ENCODE measurements around the gene SYN1.

The SYN1 gene

DNA sequence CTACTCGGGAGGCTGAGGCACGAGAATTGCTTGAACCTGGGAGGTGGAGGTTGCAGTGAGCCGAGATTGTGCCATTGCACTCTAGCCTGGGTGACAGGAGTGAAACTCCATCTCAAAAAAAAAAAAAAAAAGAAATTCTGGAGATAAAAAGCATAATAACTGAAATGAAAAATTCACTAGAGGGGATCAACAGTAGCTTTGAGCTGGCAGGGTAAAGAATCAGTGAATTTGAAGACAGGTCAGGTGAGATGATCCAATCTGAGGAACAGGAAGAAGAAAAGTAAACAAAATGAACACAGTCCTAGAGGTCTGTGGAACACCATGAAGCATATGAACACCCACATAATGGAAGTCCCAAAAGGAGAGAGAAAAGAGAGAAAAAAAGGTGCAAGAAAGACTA, 22.4 kb downstream of the SYN1 start:
- H3K4me3 ChIP-seq (ENCODE audit: low read length) = no peak overlapping the region
- no peak for DNase-seq (ENCODE audit: low read depth)
- TF ChIP-seq, protein P1, sequence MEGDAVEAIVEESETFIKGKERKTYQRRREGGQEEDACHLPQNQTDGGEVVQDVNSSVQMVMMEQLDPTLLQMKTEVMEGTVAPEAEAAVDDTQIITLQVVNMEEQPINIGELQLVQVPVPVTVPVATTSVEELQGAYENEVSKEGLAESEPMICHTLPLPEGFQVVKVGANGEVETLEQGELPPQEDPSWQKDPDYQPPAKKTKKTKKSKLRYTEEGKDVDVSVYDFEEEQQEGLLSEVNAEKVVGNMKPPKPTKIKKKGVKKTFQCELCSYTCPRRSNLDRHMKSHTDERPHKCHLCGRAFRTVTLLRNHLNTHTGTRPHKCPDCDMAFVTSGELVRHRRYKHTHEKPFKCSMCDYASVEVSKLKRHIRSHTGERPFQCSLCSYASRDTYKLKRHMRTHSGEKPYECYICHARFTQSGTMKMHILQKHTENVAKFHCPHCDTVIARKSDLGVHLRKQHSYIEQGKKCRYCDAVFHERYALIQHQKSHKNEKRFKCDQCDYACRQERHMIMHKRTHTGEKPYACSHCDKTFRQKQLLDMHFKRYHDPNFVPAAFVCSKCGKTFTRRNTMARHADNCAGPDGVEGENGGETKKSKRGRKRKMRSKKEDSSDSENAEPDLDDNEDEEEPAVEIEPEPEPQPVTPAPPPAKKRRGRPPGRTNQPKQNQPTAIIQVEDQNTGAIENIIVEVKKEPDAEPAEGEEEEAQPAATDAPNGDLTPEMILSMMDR (conservative IDR thresholded peaks at IDR 0.05; ENCODE audit: low read depth, low read length) = no peak

DNA sequence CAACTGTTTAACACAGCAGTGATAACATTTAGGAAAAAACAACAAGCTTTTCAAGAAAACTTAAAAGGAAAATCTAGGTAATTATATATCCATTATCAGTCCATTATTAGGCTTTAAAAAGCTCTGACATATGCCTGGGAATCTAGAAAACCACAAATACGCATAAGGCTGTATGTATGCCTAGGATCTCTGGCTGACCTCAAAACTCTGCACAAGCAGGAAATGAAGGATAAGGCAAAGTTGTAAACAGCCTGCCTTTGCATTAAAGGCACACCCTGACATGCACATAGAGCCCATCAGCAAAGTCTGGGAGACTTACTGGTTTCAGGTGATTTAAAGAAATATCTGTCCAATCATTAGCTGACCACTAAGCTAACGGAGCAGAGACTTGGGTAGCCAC, 23.4 kb downstream of the SYN1 start:
- no peak for DNase-seq (ENCODE audit: low read depth)
- TF ChIP-seq, protein P1 (conservative IDR thresholded peaks at IDR 0.05; ENCODE audit: low read depth, low read length) = no peak
- no peak overlapping the region for H3K4me3 ChIP-seq (ENCODE audit: low read length)

DNA sequence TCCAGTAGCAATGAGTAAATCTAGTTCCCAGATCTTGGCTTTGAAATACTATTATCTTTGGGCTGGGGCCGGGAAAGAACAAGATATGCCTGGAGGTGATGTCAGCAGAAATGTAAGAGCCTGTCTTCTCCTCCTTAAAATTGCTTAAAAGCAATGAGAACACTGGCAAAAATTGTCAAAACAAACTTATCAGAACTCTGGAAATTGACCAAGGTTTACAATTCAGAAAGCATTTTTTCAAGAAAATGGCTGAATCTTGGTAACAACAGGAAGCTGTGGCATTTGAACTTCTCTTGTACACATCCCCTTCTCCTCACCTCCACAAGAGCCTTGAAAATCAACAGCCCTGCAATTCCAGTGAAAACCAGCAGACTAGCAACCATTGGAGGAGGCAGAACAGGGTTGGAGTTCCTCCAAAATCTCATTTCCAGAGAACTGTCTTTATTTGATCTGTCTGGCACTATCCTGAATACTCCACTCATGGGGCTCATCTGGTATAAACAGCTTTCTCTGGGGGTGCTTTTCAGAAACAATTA, 23.9 kb downstream of the SYN1 start:
- TF ChIP-seq, protein P1 (conservative IDR thresholded peaks at IDR 0.05; ENCODE audit: low read depth, low read length) = no peak
- no peak overlapping the region for H3K4me3 ChIP-seq (ENCODE audit: low read length)
- DNase-seq (ENCODE audit: low read depth) = no peak

DNA sequence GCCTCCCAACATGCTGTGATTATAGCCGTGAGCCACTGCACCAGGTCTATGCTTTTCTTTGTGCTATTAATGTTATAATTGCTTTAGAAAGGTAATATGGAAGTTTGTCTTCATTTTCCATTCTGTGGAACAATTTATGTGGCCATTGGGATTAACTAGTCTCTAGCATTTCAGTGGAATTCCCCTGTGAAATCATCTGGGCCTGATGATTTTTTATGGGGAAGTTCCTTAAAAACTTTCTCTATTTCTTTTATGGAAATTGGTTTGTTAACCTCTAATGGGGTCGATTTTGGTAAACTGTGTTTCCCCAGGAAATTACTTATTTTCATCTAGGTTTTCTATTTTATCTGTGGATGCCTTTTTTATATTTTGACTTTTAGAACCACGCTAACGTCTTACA, 26.1 kb downstream of the SYN1 start:
- TF ChIP-seq, protein P1 (conservative IDR thresholded peaks at IDR 0.05; ENCODE audit: low read depth, low read length) = no peak
- DNase-seq (ENCODE audit: low read depth) = no peak

DNA sequence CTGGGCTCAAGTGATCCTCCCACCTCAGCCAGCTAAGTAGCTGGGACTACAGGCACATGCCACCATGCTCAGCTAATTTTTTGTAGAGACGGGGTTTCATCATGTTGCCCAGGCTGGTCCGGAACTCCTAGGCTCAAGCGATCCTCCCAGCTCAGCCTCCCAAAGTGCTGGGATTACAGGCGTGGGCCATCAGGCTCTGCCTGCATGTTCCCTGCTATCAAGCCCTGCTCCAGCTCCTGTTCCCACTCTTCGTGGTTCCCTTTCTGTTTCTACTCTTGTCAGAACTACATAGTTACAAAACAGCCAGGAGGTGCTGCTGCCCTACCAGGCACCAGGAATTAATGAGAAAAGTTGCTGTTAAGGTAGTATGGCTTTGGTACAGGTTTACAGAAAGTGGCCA, 28.7 kb downstream of the SYN1 start:
- TF ChIP-seq, protein P1 (conservative IDR thresholded peaks at IDR 0.05; ENCODE audit: low read depth, low read length) = no peak
- H3K4me3 ChIP-seq (ENCODE audit: low read length) = no peak overlapping the region
- DNase-seq (ENCODE audit: low read depth) = no peak

More for the DNA sequence above, 26.1 kb downstream of the SYN1 start:
- no peak overlapping the region for H3K4me3 ChIP-seq (ENCODE audit: low read length)

DNA sequence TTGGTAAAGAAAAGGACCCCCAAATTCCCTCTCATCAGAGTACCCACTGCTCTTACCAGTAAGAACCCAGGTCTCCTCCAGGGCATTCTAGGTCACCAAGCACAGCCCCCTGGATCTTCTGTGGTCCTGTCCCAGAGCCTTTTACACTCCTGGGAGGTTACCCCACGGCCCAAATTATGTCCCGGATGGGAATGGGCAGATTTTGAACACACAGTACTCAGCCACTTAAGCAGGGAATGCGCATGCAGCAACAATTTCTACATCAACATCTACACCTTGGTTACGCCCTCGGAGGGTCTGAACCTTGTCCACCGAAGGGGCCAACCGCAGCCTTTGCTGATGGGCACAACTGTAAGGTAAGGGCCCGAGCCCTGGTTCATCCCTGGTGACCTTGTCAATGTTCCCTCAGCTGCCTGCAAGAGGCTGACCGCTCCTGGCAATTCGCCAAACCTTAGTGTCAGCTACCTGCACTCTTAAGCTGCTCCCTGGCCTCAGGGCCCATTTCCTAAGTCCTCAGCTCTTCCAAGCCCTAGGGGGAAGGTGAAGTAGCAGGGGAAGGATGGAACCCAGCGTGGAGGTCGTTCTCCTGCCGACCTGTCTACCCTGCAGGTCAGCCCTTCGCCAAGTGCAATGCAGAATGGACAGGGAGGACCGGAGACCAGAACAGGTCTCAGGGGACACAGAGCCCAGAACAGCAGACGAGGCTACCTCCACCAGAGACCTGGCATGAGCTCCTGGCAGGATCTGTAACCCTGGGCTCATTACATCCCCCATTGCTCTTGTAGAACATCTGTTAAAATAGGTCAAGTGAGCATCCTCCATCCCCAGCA, 31.5 kb downstream of the SYN1 start:
- H3K4me3 ChIP-seq (ENCODE audit: low read length) = no peak overlapping the region
- DNase-seq (ENCODE audit: low read depth) = no peak
- TF ChIP-seq, protein P1 (conservative IDR thresholded peaks at IDR 0.05; ENCODE audit: low read depth, low read length) = no peak
